IPS DF 4.7 (cell line): ENCODE data around the gene TLCD5.

Source experiments
- DNase-seq: peaks from one replicate; pipeline ENCODE4 v3.0.0-alpha.2; 2013; ENCODE audit warnings: low spot score; ENCODE audit errors: extremely low read depth

The TLCD5 gene

GRCh38 chr11:120324932-120325810 lies at the start of gene TLCD5:
Gene TLCD5 (plus strand): TSS chr11:120325299. CDS start chr11:120327442, 2,143 bp downstream.
- no peak for DNase-seq

GRCh38 chr11:120279502-120279901 lies 45.6 kb upstream of the TLCD5 start:
- no peak for DNase-seq

- DNase-seq: no peak
These were observed 44.5 kb upstream of the TLCD5 start for GRCh38 chr11:120280600-120281051.

- DNase-seq: no peak
These were observed 43.8 kb upstream of the TLCD5 start for GRCh38 chr11:120281143-120281795.

GRCh38 chr11:120283124-120283523 lies 42.0 kb upstream of the TLCD5 start:
- no peak for DNase-seq

- DNase-seq: no peak
These were observed 40.8 kb upstream of the TLCD5 start for GRCh38 chr11:120284272-120284671.

- no peak for DNase-seq
These were observed 39.8 kb upstream of the TLCD5 start for GRCh38 chr11:120285256-120285655.

GRCh38 chr11:120288021-120288420 lies 37.1 kb upstream of the TLCD5 start:
- DNase-seq: no peak

- no peak for DNase-seq
These were observed 35.7 kb upstream of the TLCD5 start for GRCh38 chr11:120289426-120289825.

GRCh38 chr11:120290956-120291355 lies 34.1 kb upstream of the TLCD5 start:
- DNase-seq: no peak

GRCh38 chr11:120293038-120293800 lies 31.9 kb upstream of the TLCD5 start:
- no peak for DNase-seq

GRCh38 chr11:120294096-120294495 lies 31.0 kb upstream of the TLCD5 start:
- DNase-seq: no peak

- no peak for DNase-seq
These were observed 30.0 kb upstream of the TLCD5 start for GRCh38 chr11:120295099-120295498.

GRCh38 chr11:120296554-120296953 lies 28.5 kb upstream of the TLCD5 start:
- DNase-seq: no peak

GRCh38 chr11:120298461-120298860 lies 26.6 kb upstream of the TLCD5 start:
- DNase-seq: no peak

GRCh38 chr11:120302001-120302805 lies 22.9 kb upstream of the TLCD5 start:
- no peak for DNase-seq

- DNase-seq: no peak
These were observed 22.0 kb upstream of the TLCD5 start for GRCh38 chr11:120303004-120303637.

GRCh38 chr11:120304526-120304925 lies 20.6 kb upstream of the TLCD5 start:
- DNase-seq: no peak

GRCh38 chr11:120305286-120305685 lies 19.8 kb upstream of the TLCD5 start:
- no peak for DNase-seq

GRCh38 chr11:120306519-120307242 lies 18.4 kb upstream of the TLCD5 start:
- no peak for DNase-seq
